GM21717 (cell line): ENCODE data around the gene PKN3.
"Not testable (repeated sequence)": the region's sequence is repeated elsewhere in the genome, so short reads cannot be mapped to it uniquely, and the experiment has no call there.

Experiments
- ATAC-seq: cut with Tn5 transposase; IDR thresholded peaks from one replicate; pipeline ENCODE4 v1.9.1; 2021; ENCODE audit warnings: mild to moderate bottlenecking, moderate library complexity; ENCODE audit not compliant: unreplicated experiment

PKN3 gene

DNA sequence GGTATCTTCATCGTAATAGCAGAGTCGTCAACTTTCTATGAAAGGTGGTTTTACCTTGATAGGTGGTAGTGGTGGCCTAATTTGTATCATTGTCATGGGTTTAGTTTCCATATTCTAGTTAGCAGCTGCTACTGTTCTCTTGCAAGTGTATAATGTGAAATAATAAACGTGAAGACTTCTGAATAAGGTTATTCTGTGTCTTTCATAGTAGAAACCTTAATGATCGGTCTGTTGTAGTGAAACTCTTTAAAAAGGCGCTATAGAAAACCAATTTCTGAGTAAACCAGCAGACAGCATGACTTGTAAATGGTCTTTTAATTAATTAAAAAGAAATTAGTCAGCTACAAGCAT, 11.6 kb upstream of the PKN3 start:
- no peak for ATAC-seq

DNA sequence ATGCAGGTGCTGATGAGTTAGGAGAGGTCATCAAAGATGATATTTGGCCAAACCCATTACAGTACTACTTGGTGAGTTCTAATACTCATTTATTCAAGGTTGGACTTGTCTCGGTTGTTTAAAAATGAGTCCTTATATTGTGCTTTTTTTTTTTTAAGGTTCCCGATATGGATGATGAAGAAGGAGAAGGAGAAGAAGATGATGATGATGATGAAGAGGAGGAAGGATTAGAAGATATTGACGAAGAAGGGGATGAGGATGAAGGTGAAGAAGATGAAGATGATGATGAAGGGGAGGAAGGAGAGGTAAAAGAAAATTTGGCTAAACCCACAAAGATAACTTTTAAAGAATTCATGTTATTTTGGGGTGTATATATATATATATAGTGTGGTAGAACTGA, 8.6 kb upstream of the PKN3 start:
- not testable (repeated sequence) for ATAC-seq

GRCh38 chr9:128694344-128694743, 8.0 kb upstream of the PKN3 start:
- ATAC-seq: no peak

DNA sequence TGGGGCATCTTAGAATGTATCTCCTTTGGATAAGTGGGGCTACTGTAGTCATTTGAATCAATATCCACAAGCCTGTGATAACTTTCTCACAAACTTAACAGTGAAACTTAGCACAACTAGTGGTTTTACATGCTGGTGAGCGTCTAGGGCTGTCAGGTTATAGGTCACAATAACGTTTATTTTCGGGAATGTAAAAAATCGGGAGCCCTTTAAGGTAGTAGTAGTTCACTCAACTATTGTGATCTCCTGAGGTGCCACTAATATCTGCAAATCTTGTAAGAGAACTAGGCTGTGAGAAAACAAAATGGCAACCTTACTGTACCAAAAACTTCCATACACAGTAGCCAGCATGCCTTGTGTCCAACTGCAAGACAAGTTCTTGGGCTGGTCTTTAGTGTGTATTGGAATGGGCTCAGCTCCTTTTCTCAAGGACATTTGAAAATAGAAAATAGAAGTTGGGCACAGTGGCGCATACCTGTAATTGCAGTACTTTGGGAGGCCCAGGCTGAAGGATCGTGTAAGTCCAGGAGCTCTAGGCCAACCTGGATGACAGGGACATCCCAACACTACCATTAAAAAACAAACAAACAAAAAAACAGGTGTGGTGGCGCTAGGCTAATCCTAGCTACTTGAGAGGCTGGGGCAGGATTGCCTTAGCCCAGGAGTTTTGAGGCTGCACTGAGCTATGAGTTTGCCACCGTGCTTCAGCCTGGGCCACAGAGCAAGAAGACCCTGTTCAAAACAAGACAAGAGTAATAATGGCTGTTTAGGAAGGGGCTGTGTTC, 5.2 kb upstream of the PKN3 start:
- no peak for ATAC-seq

GRCh38 chr9:128699096-128699795, 3.1 kb upstream of the PKN3 start:
- not testable (repeated sequence) for ATAC-seq

GRCh38 chr9:128701227-128701854, 962 bp upstream of the PKN3 start:
- no peak for ATAC-seq

- no peak for ATAC-seq
These were observed 779 bp downstream of the PKN3 start for GRCh38 chr9:128702949-128703615.

GRCh38 chr9:128703616-128704355, 1.5 kb downstream of the PKN3 start:
- no peak for ATAC-seq

DNA sequence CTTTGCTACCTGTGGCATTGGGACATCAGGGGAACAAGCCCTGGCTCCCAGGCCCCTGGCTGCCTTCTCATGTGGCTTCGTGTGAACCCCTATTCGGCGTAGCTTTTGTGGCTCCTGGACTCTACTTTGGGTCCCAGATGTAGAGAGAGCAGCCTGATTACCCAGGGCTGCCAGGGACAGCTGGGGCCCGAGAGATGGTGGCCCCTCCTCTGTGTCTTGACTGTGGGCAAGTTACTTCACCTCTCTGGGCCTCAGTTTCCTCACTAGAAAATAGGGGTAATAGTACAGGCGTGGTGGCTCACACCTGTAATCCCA, 2.0 kb downstream of the PKN3 start:
- ATAC-seq: no peak

- ATAC-seq: no peak
These were observed 3.0 kb downstream of the PKN3 start for GRCh38 chr9:128705051-128705965.

GRCh38 chr9:128706045-128706444, 3.7 kb downstream of the PKN3 start:
- ATAC-seq: no peak

DNA sequence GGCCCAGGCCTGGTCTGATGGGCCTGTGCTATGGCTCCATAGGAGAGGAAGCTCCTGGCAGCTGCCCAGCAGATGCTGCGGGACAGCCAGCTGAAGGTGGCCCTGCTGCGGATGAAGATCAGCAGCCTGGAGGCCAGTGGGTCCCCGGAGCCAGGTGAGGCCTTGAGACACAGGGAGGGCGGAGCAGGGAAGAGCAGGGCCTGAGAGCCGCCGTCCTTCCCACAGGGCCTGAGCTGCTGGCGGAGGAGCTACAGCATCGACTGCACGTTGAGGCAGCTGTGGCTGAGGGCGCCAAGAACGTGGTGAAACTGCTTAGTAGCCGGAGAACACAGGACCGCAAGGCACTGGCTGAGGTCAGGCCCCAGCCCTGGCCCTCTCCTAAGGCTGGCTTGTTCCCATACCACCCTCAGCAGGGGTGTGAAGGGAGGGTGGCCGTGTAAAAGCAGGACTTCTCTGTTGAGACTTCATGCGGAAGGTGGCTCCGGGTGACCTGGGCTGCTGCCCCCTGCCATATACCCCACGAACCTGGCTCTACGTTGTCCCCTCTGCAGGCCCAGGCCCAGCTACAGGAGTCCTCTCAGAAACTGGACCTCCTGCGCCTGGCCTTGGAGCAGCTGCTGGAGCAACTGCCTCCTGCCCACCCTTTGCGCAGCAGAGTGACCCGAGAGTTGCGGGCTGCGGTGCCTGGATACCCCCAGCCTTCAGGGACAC, 4.5 kb downstream of the PKN3 start:
- ATAC-seq: no peak

DNA sequence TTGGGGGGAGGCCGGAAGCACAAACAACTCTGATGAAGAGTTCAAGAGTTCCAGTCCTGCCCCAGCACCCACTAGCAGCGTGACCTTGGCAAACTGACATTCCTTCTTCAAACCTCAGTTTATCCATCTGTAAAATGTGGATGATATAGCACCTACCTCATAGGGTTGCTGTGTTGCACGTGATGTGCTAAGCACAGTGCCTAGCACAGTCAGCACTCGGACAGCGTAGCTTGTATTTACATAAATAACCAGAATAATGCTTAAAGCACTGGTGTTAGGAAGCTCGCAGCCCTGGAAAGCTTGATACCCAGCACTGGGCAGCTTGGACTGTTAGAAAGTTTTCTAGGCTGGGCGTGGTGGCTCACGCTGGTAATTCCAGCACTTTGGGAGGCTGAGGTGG, 5.1 kb downstream of the PKN3 start:
- ATAC-seq: no peak

GRCh38 chr9:128712451-128713410, 10.4 kb downstream of the PKN3 start:
- no peak for ATAC-seq

- ATAC-seq: no peak
These were observed 11.1 kb downstream of the PKN3 start for GRCh38 chr9:128713411-128713780.

- no peak for ATAC-seq
These were observed 11.8 kb downstream of the PKN3 start for GRCh38 chr9:128713941-128714573.

GRCh38 chr9:128714586-128715435, 12.5 kb downstream of the PKN3 start:
- no peak for ATAC-seq
